Measurements from ENCODE around the gene TCEAL7.
"Not testable (repeated sequence)": the region's sequence is repeated elsewhere in the genome, so short reads cannot be mapped to it uniquely, and the experiment has no call there.

TCEAL7 gene

GRCh38 chrX:103329991-103330390, at the start of gene TCEAL7:
TSS of gene TCEAL7 (plus strand) at chrX:103330239. CDS start at chrX:103331404, 1,165 bp downstream.
- DNase-seq, result peak in 46 of 51 donors; percentile 0 to 79 (median 40)

GRCh38 chrX:103293118-103293517, 36.9 kb upstream of the TCEAL7 start:
- no peak for DNase-seq

GRCh38 chrX:103304705-103305104, 25.3 kb upstream of the TCEAL7 start:
- no peak for DNase-seq

- not testable (repeated sequence) for DNase-seq
Observed at GRCh38 chrX:103305666-103306065, 24.4 kb upstream of the TCEAL7 start.

- DNase-seq, result peak in 10 of 51 donors; percentile 1 to 24 (median 8)
Observed at GRCh38 chrX:103309860-103310554, 20.0 kb upstream of the TCEAL7 start.

GRCh38 chrX:103310555-103311398, 19.3 kb upstream of the TCEAL7 start, which contains the start of gene BEX2:
TSS of gene BEX2 (minus strand) at chrX:103310990. CDS start at chrX:103309976, 1,014 bp downstream.
- peak; percentile 1 to 86 (median 59) for DNase-seq

GRCh38 chrX:103311399-103311780, 18.6 kb upstream of the TCEAL7 start:
- DNase-seq, result no peak

GRCh38 chrX:103330681-103331288, 746 bp downstream of the TCEAL7 start:
- DNase-seq, result peak in 15 of 51 donors; percentile 0 to 50 (median 3)

GRCh38 chrX:103338663-103339062, 8.6 kb downstream of the TCEAL7 start:
- peak in 17 of 51 donors; percentile 0 to 35 (median 3) for DNase-seq

GRCh38 chrX:103343105-103343504, 13.1 kb downstream of the TCEAL7 start:
- peak in 10 of 51 donors; percentile 1 to 26 (median 7) for DNase-seq

GRCh38 chrX:103344606-103345005, 14.6 kb downstream of the TCEAL7 start:
- no peak for DNase-seq

- DNase-seq, result no peak
Observed at GRCh38 chrX:103347682-103348397, 17.8 kb downstream of the TCEAL7 start.

GRCh38 chrX:103356130-103356798, 26.2 kb downstream of the TCEAL7 start, which contains the start of gene TCEAL9:
TSS of gene TCEAL9 (plus strand) at chrX:103356506. CDS start at chrX:103357685, 1,179 bp downstream.
- DNase-seq, result peak in 49 of 51 donors; percentile 1 to 59 (median 25)

- peak in 20 of 51 donors; percentile 0 to 33 (median 4) for DNase-seq
Observed at GRCh38 chrX:103356858-103357257, 26.8 kb downstream of the TCEAL7 start.

- no peak for DNase-seq
Observed at GRCh38 chrX:103357871-103358270, 27.8 kb downstream of the TCEAL7 start.

- DNase-seq, result not testable (repeated sequence)
Observed at GRCh38 chrX:103359605-103360004, 29.6 kb downstream of the TCEAL7 start.

- no peak for DNase-seq
Observed at GRCh38 chrX:103360092-103360491, 30.1 kb downstream of the TCEAL7 start.

- no peak for DNase-seq
Observed at GRCh38 chrX:103360916-103361315, 30.9 kb downstream of the TCEAL7 start.

GRCh38 chrX:103361798-103362197, 31.8 kb downstream of the TCEAL7 start:
- no peak for DNase-seq

GRCh38 chrX:103362474-103362873, 32.4 kb downstream of the TCEAL7 start:
- DNase-seq, result no peak
